GM12875 (cell line): ENCODE results near the gene TANK.
A peak's percentile ranks its signal among the peaks of the same experiment; 100 is the strongest.

ENCODE experiments used
- H3K4me3 ChIP-seq: one replicate; pipeline ENCODE4 v1.5.1; 2011; ENCODE audit warnings: low read depth, low read length, control low read depth
- TF ChIP-seq, protein P1 (sequence below): IDR thresholded peaks from 2 replicates; pipeline ENCODE4 v1.5.1; 2011; ENCODE audit warnings: low read depth, mild to moderate bottlenecking, control low read depth, inconsistent platforms, low read length, moderate library complexity, borderline replicate concordance; ENCODE audit not compliant: insufficient read depth

Gene TANK

DNA sequence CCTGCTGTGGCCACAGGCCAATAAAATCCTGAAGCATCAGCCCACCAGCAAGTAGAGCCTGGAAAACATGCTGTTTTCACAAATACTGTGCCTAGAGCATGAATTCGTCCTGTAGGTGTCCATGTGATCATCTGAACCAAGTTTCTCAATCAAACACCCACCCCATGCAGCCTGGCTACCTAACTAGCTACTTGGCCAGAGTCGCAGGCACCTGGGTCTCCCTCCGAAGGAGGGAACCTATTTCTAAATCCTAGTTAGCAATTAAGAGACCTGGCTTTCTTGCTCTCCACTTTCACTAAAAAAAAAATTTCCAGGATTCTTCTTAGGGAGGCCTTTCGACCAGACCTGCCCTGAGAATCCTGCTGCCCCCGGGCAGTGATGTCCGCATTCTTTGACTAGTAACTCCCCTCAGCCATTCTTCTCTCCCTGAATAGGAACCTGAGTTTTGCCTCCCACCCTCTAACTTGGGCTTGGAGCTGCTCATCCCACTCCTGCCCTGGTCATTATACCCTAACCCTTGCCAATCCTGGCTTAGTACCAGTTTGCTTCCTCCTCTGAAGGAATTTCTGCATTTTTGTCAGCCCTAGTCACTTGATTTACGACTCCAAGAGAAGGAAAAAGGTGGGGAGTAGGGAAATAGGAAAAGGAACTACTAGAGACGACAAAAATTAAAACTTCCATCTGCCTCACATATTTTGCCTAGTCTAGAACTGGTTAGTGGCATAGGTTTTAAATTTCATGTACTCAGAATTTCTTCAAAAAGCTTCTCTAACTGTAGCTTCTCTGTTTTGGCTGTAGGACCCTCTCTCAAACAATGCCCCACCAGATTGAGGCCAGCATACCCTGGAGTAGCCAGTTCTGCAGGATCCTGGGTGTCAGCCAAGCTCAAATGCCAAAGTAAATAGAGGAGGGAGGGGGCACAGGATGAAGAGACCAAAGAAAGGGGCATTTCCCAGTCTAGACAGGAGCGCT is 25.4 kb upstream of the TANK start:
- no peak overlapping the region for H3K4me3 ChIP-seq
- TF ChIP-seq, protein P1, sequence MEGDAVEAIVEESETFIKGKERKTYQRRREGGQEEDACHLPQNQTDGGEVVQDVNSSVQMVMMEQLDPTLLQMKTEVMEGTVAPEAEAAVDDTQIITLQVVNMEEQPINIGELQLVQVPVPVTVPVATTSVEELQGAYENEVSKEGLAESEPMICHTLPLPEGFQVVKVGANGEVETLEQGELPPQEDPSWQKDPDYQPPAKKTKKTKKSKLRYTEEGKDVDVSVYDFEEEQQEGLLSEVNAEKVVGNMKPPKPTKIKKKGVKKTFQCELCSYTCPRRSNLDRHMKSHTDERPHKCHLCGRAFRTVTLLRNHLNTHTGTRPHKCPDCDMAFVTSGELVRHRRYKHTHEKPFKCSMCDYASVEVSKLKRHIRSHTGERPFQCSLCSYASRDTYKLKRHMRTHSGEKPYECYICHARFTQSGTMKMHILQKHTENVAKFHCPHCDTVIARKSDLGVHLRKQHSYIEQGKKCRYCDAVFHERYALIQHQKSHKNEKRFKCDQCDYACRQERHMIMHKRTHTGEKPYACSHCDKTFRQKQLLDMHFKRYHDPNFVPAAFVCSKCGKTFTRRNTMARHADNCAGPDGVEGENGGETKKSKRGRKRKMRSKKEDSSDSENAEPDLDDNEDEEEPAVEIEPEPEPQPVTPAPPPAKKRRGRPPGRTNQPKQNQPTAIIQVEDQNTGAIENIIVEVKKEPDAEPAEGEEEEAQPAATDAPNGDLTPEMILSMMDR = no peak

DNA sequence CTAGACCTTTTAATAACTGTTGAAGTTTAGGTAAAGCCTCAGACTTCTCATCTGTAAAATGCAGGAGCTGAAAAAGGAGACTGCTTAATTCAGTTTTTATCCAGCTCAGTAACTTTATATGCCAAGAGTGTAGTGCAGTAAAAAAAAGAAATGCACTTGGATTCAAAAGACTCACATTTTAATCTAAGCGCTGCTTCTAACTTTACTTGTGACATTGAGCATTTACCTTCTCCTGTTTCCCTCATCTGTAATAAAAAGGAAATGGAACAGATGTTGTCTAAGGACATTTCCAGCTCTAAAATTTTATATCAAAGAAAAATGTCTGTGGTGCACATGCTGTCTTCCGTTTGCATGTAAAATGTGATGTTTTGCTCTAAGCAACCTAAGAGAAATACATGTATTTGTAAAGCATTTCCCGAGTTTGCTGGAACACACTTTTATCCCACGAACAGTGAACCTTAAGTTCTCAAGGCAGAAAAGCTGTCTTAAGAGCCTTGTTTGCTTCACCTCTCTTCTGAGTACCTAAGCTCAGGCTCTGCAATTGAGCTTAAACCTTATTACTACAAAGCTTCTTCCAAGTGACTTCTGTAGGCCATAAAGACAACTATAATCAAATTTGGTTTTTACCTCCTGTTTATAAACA is 24.2 kb upstream of the TANK start:
- no peak overlapping the region for H3K4me3 ChIP-seq
- TF ChIP-seq, protein P1 = no peak

GRCh38 chr2:161136696-161137324 is 23.4 kb upstream of the TANK start:
- TF ChIP-seq, protein P1 = no peak
- peak overlapping the region; percentile 48 for H3K4me3 ChIP-seq

- TF ChIP-seq, protein P1 = no peak
- H3K4me3 ChIP-seq = peak overlapping the region; percentile 21
Observed at GRCh38 chr2:161138429-161138828, 21.8 kb upstream of the TANK start.

DNA sequence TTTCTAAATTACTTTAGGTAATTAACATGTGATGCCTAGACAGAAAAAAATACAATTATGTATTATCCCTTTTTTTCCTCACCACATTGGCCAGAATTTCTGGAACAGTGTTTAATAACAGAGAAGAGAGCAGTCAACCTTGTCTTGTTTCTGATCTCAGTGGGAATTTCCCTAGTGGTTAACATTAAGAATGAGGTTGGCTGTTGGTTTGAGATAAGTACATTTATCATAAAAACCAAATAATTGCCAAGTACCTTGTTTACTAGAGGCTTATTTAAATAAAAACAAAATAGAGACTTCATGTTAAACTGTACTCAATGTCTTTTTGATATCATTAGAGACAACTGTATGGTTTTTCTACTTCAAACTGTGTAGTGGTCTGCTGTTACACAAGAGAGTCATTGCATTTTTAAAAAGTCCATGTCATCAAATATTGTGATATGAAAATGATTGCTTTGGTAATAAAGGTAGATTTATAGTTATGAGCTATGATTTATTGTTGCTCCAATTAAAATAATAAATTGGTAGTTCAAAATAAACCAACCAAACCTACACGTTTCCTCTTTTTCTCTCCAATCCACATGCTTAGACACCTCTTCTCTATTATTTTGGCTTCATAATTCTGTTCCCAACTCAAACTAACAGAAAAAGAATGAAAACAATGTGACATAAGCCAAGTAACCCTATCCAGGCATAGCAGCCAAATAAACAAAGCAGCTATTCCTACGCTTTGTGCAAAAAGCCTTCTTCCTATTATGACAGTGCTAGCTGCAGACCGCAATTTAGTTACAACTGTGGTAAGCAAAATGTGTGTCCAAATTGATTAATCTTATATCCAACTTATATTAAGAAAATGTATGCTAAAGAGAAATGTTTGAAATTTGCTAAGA is 20.9 kb upstream of the TANK start:
- peak overlapping the region; percentile 21 for H3K4me3 ChIP-seq
- TF ChIP-seq, protein P1 = no peak

DNA sequence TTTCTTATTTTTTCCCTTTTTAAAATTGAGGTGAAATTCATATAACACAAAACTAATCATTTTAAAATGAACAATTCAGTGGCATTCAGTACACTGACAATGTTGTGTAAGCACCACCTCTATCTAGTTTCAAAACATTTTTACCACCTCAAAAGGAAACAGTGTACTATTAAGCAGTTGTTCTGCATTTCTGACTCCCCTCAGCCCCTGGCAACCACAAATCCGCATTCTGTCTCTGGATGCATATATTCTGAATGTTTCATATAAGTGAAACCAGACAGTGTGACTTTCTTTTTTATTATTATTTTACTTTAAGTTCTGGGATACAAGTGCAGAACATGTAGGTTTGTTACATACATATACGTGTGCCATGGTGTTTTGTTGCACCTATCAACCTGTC is 19.2 kb upstream of the TANK start:
- H3K4me3 ChIP-seq = no peak overlapping the region

More for the DNA sequence above, 19.2 kb upstream of the TANK start:
- TF ChIP-seq, protein P1 = no peak
